Neural progenitor cell (in vitro differentiated cells): Measurements from ENCODE around the gene SH2D2A.

Experiments used
- EZH2 ChIP-seq: fragments of 200-600 bp; sonication (generic); IDR thresholded peaks from 2 replicates; pipeline ENCODE4 v1.6.1; 2017; ENCODE audit warnings: antibody characterized with exemption, mild to moderate bottlenecking, moderate library complexity
- EZH2phosphoT487 ChIP-seq: fragments of 200-600 bp; sonication (generic); IDR thresholded peaks from 2 replicates; pipeline ENCODE4 v1.6.1; 2017; ENCODE audit warnings: antibody characterized with exemption
- TF ChIP-seq, protein P1 (sequence below): fragments of 200-600 bp; sonication (generic); IDR thresholded peaks from 2 replicates; pipeline ENCODE4 v1.5.1; 2017; ENCODE audit warnings: antibody characterized with exemption, mild to moderate bottlenecking

- TF ChIP-seq, protein P1, sequence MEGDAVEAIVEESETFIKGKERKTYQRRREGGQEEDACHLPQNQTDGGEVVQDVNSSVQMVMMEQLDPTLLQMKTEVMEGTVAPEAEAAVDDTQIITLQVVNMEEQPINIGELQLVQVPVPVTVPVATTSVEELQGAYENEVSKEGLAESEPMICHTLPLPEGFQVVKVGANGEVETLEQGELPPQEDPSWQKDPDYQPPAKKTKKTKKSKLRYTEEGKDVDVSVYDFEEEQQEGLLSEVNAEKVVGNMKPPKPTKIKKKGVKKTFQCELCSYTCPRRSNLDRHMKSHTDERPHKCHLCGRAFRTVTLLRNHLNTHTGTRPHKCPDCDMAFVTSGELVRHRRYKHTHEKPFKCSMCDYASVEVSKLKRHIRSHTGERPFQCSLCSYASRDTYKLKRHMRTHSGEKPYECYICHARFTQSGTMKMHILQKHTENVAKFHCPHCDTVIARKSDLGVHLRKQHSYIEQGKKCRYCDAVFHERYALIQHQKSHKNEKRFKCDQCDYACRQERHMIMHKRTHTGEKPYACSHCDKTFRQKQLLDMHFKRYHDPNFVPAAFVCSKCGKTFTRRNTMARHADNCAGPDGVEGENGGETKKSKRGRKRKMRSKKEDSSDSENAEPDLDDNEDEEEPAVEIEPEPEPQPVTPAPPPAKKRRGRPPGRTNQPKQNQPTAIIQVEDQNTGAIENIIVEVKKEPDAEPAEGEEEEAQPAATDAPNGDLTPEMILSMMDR = no peak
- TF ChIP-seq EZH2phosphoT487 (no peak), EZH2 (no peak)
Measured at GRCh38 chr1:156864796-156865195, 48.1 kb upstream of the SH2D2A start.
